Gastrocnemius medialis (tissue), 4 donors: ENCODE data around the gene HABP2.

Experiments used
- POLR2A ChIP-seq, 2 donors: fragments of 450-650 bp; IDR thresholded peaks; one replicate each; pipeline ENCODE4 v1.6.1; 2017; ENCODE audit warnings: antibody characterized with exemption in 2 of 2, mild to moderate bottlenecking in 2 of 2, moderate library complexity in 2 of 2
- TF ChIP-seq, protein P1 (sequence below), 5 experiments: fragments of 450-650 bp in 3 of 5; fragments of 200-600 bp in 2 of 5; sonication (generic) in 2 of 5; IDR thresholded peaks in 4 of 5; conservative IDR thresholded peaks in 1 of 5; 1 replicate in 4 of 5; 2 replicates in 1 of 5; pipeline ENCODE4 v1.5.1; 2016 to 2019; ENCODE audit warnings: antibody characterized with exemption in 5 of 5, mild to moderate bottlenecking in 3 of 5, moderate library complexity in 3 of 5

DNA sequence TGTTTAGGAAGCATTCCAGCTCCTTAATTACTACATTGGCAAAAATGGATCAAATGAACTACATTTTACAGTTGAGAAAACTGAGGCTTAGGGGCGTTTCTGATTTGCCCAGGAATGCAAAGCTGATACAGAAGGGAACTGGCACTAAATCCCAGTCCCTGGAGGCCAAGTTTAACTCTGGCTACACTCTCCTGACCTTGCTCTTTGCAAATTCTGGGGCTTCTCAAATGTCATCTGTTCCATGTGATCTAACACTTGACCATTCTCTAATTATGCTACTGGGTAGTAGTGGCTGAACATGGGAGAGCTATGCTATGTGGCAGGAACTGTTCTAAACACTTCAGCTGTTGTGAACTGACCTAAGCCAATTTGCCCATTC is 11.3 kb upstream of the HABP2 start:
- TF ChIP-seq, protein P1, sequence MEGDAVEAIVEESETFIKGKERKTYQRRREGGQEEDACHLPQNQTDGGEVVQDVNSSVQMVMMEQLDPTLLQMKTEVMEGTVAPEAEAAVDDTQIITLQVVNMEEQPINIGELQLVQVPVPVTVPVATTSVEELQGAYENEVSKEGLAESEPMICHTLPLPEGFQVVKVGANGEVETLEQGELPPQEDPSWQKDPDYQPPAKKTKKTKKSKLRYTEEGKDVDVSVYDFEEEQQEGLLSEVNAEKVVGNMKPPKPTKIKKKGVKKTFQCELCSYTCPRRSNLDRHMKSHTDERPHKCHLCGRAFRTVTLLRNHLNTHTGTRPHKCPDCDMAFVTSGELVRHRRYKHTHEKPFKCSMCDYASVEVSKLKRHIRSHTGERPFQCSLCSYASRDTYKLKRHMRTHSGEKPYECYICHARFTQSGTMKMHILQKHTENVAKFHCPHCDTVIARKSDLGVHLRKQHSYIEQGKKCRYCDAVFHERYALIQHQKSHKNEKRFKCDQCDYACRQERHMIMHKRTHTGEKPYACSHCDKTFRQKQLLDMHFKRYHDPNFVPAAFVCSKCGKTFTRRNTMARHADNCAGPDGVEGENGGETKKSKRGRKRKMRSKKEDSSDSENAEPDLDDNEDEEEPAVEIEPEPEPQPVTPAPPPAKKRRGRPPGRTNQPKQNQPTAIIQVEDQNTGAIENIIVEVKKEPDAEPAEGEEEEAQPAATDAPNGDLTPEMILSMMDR (IDR thresholded peaks at IDR 0.05 in 4 of 5, conservative IDR thresholded peaks at IDR 0.05 in 1 of 5) = no peak
- no peak for TF ChIP-seq POLR2A (IDR thresholded peaks at IDR 0.05)
